HG03521 (cell line): ENCODE data around the gene ESR1.
"Not testable (repeated sequence)": the region's sequence is repeated elsewhere in the genome, so short reads cannot be mapped to it uniquely, and the experiment has no call there.

Source experiments
- ATAC-seq: cut with Tn5 transposase; IDR thresholded peaks from one replicate; pipeline ENCODE4 v1.9.1; 2021; ENCODE audit warnings: mild to moderate bottlenecking, moderate library complexity; ENCODE audit not compliant: unreplicated experiment

Gene ESR1

GRCh38 chr6:152049502-152049901 lies 242.0 kb downstream of the ESR1 start:
- no peak for ATAC-seq

- no peak for ATAC-seq
These were observed 243.1 kb downstream of the ESR1 start for GRCh38 chr6:152050451-152051195.

DNA sequence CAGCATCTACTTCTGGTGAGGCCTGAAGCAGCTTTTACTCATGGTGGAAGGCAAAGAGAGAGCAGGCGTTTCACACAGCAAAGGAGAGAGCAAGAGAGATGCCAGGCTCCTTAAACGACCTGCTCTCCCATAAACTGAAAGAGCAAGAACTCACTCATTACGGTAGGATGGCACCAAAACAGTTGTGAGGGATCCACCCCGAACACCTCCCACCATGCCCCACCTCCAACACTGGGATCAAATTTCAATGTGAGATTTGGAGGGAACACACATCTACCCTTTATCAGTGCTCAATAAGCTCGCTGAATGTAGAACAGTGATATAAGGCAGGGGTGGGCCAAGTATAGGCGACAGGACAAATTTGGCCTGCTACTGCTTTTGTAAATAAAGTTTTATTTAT lies 244.6 kb downstream of the ESR1 start:
- no peak for ATAC-seq

DNA sequence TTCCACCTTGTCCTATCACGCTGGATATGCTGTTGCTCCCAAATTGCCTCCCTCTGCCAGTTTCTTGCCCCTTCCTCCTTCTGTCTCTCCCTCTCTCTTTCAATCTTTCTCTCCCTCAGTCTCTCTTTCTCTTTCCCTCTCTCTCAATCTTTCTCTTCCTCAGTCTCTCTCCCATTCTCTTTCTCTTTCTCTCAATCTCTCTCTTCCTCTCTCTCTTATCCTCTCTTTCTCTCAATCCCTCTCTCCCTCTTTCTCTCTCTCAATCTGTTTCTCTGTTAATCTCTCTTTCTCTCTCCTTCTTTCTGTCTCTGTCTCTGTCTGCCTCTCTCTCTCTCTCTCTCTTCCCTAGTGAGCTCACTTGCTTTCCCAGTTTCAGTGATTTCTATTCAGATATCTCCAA lies 245.8 kb downstream of the ESR1 start:
- no peak for ATAC-seq

GRCh38 chr6:152054441-152054840 lies 247.0 kb downstream of the ESR1 start:
- no peak for ATAC-seq

- no peak for ATAC-seq
These were observed 248.0 kb downstream of the ESR1 start for GRCh38 chr6:152055517-152055916.

- ATAC-seq, result no peak
These were observed 250.5 kb downstream of the ESR1 start for GRCh38 chr6:152057832-152058498.

DNA sequence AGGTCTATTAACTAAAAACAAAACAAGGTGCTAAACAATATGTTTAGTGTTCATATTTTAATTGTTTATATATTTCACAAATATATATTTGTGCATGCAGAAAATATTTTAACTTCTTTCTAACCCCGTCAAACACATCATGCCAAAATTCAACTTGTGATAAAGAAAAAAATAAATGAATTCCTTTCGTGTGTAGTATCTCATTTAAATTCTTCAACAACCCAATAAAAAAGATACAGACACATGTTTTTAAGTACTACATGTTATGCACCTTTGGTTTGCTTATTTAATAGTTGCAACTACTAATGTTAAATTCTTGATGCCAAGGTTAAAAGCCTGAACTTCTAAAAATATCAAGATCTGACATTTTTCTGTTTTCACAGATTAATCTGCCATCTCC lies 252.4 kb downstream of the ESR1 start:
- ATAC-seq, result no peak

GRCh38 chr6:152062476-152062875 lies 255.0 kb downstream of the ESR1 start:
- ATAC-seq, result no peak

DNA sequence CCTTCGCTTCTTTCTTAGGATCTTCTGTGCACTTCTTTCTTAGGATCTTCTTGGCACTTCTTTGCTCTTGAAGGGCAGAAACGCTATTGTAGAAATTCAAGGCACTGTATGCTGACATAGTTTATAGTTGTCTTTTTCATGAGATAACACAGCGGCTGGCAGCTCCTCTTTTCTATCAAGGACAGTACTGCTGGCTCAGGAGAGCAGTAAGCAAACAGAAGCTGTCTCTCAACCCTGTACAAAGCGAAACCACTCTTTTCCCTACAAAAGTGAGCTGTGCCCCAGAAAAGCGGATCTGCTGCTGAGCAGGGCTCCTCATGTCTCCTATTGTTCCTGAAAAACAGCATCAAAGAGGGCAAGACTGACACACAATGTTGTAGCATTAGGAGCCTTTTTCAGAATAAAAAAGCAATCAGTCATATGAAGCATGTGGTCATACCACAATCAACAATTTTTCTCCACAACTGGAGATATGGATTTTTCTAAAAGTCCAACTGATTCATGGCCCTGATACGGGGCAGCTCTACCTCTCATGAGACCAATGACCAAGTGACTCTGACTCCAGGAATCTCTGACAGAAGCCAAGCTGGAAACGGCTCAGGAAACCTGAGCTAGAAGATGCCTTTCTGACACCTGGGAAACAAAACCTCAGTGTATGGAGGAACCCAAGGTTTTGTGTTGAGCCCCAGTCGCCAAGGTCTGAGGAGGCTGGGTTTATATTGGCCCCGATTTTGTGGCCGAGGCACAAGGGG lies 255.9 kb downstream of the ESR1 start:
- no peak for ATAC-seq

DNA sequence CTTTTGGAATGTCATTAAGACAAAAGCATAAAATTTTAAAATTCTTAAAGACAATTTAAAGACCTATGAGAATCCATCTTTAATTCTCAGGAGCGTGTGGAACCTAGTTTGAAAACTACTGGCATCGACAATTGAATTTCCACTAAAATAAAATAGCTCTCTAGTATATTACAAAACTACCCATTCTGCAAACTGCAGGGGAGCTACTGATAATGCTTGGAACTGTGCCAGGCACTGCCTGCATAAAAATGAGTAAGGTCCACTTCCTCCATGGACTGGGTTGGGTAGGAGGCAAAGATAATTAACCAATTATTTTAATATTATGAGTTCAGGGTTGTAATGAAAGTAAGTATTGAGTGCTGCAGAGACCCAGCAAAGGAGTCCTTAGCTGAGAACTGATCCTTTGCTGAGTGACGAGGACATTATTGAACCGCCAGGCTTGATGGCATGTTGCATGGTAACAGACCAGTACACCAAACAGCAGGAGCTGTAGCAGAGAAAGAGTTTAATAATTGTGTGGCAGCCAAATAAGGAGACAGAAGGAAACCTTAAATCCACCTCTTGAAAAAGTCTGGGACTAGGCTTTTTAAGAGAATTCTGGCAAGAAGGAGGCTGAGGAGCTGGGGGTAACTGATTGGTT lies 261.3 kb downstream of the ESR1 start:
- ATAC-seq, result no peak

DNA sequence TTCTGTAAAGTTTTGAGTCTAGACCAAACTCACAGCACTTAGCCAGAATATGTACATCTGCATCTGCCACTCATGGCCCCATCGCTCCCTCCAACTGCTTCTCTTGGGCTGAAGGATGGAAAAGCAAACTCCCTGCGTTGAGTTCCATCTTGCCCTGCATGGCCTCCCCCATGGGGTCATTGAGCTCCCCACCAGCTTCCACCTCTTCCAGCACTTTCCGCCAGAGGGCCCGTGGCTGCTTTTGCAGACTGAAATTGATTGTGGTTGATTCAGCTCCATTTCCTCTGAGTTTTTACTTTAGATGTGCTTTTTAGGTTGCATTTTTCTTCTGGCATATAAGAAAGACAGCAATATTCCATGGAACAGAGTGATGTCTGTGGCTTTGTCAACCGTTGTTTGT lies 263.1 kb downstream of the ESR1 start:
- ATAC-seq, result no peak

DNA sequence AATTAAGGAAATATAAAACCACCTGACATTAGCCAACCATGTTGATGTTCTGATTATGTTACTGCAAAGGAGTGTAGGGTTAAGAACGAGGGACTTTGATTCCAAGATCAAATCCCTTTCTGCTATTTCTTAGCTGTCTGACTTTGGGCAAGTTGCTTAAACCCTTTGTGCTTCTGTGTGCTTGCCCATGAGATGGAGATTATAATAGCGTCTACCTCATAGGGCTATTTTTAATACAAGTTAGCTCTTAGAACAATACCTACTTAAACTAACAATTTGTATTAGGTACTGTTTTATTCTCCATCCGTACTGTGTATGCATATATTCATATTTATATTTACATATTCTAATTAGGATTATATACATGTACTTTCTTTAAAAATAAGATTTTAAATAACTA lies 263.8 kb downstream of the ESR1 start:
- no peak for ATAC-seq

DNA sequence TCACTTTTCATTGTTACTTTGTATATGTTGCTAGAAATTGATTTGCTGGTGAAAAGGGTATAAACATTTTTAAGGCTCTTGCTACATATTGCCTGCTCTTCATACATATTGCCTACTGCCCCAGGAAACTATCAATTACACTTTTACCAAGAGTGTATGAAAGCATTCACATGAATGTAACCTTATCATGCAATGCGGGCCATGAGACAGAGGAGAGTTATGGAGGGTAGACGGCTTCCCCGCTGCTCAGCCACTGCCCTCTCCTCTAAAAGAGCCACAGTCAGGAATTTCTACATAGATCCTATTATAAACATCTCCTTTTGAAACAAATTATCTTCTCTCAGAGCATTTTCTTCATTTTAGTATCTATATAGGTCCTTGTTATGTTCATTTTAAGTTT lies 264.4 kb downstream of the ESR1 start:
- ATAC-seq, result no peak

- not testable (repeated sequence) for ATAC-seq
These were observed 268.8 kb downstream of the ESR1 start for GRCh38 chr6:152076242-152076641.

- ATAC-seq, result no peak
These were observed 270.5 kb downstream of the ESR1 start for GRCh38 chr6:152078001-152078400.

GRCh38 chr6:152078804-152079203 lies 271.3 kb downstream of the ESR1 start:
- ATAC-seq, result no peak

- ATAC-seq, result no peak
These were observed 278.0 kb downstream of the ESR1 start for GRCh38 chr6:152085451-152085921.

GRCh38 chr6:152086223-152086873 lies 278.9 kb downstream of the ESR1 start:
- ATAC-seq, result no peak

GRCh38 chr6:152087096-152087495 lies 279.6 kb downstream of the ESR1 start:
- ATAC-seq, result no peak

DNA sequence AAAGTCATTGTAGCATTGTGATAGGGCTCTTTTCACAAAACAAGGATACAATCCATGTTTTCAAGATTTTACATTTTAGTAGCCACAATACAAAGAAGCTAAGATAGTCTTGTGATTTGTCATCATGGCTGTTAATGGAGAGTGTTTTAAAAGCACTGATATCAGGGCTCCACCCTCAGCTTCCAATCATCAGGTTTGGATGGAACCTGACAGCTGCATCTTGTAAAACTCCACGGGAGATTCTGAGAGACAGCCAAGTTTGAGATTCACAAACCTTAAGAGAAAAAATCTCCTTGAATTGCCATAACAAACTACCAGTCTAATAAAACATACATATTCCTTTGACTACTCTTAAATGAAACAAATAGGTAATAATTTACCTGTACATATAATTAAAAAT lies 280.2 kb downstream of the ESR1 start:
- ATAC-seq, result no peak
